H1 (cell line): ENCODE data around the gene CUX1.

Source experiments
- MAX ChIP-seq: IDR thresholded peaks from 2 replicates; pipeline ENCODE4 v1.6.1; 2012; ENCODE audit warnings: inconsistent platforms
- POLR2A ChIP-seq, 2 experiments: IDR thresholded peaks; 1 replicate in 1 of 2; 2 replicates in 1 of 2; pipeline ENCODE4 v1.6.1; 2011; ENCODE audit warnings: low read depth in 2 of 2, low read length in 2 of 2, mild to moderate bottlenecking in 2 of 2; ENCODE audit errors: control extremely low read depth in 1 of 2
- POLR2AphosphoS5 ChIP-seq: IDR thresholded peaks from 2 replicates; pipeline ENCODE4 v1.6.1; 2011; ENCODE audit warnings: low read depth, low read length
- SIN3A ChIP-seq, 2 experiments: IDR thresholded peaks in 1 of 2; conservative IDR thresholded peaks in 1 of 2; 2 replicates each; pipeline ENCODE4 v1.6.1; 2011 to 2012; ENCODE audit warnings: low read length in 2 of 2, improper control_type of control experiment in 1 of 2, low read depth in 1 of 2, mild to moderate bottlenecking in 1 of 2
- TAF1 ChIP-seq: IDR thresholded peaks from 2 replicates; pipeline ENCODE4 v1.6.1; 2011; ENCODE audit warnings: mild to moderate bottlenecking, low read depth, low read length
- ZNF274 ChIP-seq: IDR thresholded peaks from 2 replicates; pipeline ENCODE4 v1.7.0; 2012; ENCODE audit warnings: low read length, borderline replicate concordance; ENCODE audit errors: extremely low read depth
- TF ChIP-seq, protein P1 (sequence below), 3 experiments: IDR thresholded peaks; 1 replicate in 2 of 3; 2 replicates in 1 of 3; pipeline versions ENCODE4 v1.5.1 to v1.6.1; 2011; ENCODE audit warnings: low read length in 3 of 3, mild to moderate bottlenecking in 3 of 3, inconsistent platforms in 2 of 3, low read depth in 1 of 3, moderate library complexity in 1 of 3; ENCODE audit not compliant: insufficient read depth in 1 of 3; ENCODE audit errors: control extremely low read depth in 1 of 3
- TF ChIP-seq, protein P2 (sequence below): fragments of 300-600 bp; sonication (generic); IDR thresholded peaks from 2 replicates; pipeline ENCODE4 v1.7.1; 2012; ENCODE audit warnings: low read length, moderate library complexity, mild to moderate bottlenecking, inconsistent platforms; ENCODE audit not compliant: insufficient replicate concordance

DNA sequence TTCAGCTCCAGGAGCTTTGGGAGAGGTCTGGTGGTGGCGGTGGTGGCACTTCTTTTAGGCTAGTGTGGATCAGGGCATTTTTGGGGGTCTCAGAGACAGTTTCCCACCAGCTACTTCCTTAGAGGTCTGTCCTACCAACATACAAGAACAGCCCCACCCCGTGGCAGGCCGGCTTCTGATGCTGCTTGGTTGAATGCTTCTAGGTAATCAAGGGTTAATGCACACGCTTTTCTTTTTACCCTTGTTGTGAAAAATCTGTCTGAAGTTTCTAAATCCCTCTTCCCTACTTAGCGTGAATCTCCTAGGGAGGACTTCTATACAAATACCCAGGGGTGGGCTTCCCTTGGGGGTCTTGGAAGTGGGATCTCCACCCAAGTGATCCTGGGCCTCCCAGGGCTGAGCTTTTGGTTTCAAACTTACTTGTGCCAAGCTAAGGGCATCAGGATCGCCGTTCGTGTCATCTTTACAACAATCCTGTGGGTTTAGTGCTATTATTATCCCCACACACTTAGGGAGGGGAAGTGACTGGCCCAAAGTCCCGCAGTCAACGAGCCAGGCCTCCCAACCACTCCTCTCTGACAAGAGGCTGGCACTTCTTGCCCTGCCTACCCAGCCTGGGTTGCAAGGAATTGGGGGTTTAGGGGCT, 471.0 kb downstream of the CUX1 start:
- TF ChIP-seq TAF1, result no peak
- TF ChIP-seq, protein P1, sequence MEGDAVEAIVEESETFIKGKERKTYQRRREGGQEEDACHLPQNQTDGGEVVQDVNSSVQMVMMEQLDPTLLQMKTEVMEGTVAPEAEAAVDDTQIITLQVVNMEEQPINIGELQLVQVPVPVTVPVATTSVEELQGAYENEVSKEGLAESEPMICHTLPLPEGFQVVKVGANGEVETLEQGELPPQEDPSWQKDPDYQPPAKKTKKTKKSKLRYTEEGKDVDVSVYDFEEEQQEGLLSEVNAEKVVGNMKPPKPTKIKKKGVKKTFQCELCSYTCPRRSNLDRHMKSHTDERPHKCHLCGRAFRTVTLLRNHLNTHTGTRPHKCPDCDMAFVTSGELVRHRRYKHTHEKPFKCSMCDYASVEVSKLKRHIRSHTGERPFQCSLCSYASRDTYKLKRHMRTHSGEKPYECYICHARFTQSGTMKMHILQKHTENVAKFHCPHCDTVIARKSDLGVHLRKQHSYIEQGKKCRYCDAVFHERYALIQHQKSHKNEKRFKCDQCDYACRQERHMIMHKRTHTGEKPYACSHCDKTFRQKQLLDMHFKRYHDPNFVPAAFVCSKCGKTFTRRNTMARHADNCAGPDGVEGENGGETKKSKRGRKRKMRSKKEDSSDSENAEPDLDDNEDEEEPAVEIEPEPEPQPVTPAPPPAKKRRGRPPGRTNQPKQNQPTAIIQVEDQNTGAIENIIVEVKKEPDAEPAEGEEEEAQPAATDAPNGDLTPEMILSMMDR (IDR thresholded peaks at IDR 0.05; ENCODE audit: control extremely low read depth in 1 of 3, insufficient read depth in 1 of 3, low read depth in 1 of 3, low read length in 3 of 3), result no peak
- TF ChIP-seq POLR2A (IDR thresholded peaks at IDR 0.05; ENCODE audit: control extremely low read depth in 1 of 2, low read depth in 2 of 2, low read length in 2 of 2), result no peak
- no peak for TF ChIP-seq POLR2AphosphoS5
- TF ChIP-seq MAX, result no peak
- TF ChIP-seq, protein P2, sequence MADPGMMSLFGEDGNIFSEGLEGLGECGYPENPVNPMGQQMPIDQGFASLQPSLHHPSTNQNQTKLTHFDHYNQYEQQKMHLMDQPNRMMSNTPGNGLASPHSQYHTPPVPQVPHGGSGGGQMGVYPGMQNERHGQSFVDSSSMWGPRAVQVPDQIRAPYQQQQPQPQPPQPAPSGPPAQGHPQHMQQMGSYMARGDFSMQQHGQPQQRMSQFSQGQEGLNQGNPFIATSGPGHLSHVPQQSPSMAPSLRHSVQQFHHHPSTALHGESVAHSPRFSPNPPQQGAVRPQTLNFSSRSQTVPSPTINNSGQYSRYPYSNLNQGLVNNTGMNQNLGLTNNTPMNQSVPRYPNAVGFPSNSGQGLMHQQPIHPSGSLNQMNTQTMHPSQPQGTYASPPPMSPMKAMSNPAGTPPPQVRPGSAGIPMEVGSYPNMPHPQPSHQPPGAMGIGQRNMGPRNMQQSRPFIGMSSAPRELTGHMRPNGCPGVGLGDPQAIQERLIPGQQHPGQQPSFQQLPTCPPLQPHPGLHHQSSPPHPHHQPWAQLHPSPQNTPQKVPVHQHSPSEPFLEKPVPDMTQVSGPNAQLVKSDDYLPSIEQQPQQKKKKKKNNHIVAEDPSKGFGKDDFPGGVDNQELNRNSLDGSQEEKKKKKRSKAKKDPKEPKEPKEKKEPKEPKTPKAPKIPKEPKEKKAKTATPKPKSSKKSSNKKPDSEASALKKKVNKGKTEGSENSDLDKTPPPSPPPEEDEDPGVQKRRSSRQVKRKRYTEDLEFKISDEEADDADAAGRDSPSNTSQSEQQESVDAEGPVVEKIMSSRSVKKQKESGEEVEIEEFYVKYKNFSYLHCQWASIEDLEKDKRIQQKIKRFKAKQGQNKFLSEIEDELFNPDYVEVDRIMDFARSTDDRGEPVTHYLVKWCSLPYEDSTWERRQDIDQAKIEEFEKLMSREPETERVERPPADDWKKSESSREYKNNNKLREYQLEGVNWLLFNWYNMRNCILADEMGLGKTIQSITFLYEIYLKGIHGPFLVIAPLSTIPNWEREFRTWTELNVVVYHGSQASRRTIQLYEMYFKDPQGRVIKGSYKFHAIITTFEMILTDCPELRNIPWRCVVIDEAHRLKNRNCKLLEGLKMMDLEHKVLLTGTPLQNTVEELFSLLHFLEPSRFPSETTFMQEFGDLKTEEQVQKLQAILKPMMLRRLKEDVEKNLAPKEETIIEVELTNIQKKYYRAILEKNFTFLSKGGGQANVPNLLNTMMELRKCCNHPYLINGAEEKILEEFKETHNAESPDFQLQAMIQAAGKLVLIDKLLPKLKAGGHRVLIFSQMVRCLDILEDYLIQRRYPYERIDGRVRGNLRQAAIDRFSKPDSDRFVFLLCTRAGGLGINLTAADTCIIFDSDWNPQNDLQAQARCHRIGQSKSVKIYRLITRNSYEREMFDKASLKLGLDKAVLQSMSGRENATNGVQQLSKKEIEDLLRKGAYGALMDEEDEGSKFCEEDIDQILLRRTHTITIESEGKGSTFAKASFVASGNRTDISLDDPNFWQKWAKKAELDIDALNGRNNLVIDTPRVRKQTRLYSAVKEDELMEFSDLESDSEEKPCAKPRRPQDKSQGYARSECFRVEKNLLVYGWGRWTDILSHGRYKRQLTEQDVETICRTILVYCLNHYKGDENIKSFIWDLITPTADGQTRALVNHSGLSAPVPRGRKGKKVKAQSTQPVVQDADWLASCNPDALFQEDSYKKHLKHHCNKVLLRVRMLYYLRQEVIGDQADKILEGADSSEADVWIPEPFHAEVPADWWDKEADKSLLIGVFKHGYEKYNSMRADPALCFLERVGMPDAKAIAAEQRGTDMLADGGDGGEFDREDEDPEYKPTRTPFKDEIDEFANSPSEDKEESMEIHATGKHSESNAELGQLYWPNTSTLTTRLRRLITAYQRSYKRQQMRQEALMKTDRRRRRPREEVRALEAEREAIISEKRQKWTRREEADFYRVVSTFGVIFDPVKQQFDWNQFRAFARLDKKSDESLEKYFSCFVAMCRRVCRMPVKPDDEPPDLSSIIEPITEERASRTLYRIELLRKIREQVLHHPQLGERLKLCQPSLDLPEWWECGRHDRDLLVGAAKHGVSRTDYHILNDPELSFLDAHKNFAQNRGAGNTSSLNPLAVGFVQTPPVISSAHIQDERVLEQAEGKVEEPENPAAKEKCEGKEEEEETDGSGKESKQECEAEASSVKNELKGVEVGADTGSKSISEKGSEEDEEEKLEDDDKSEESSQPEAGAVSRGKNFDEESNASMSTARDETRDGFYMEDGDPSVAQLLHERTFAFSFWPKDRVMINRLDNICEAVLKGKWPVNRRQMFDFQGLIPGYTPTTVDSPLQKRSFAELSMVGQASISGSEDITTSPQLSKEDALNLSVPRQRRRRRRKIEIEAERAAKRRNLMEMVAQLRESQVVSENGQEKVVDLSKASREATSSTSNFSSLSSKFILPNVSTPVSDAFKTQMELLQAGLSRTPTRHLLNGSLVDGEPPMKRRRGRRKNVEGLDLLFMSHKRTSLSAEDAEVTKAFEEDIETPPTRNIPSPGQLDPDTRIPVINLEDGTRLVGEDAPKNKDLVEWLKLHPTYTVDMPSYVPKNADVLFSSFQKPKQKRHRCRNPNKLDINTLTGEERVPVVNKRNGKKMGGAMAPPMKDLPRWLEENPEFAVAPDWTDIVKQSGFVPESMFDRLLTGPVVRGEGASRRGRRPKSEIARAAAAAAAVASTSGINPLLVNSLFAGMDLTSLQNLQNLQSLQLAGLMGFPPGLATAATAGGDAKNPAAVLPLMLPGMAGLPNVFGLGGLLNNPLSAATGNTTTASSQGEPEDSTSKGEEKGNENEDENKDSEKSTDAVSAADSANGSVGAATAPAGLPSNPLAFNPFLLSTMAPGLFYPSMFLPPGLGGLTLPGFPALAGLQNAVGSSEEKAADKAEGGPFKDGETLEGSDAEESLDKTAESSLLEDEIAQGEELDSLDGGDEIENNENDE, result no peak
- TF ChIP-seq ZNF274, result no peak
- no peak for TF ChIP-seq SIN3A (conservative IDR thresholded peaks at IDR 0.05 in 1 of 2, IDR thresholded peaks at IDR 0.05 in 1 of 2; ENCODE audit: low read depth in 1 of 2, low read length in 2 of 2)
